Hypothalamus (tissue), 51 donors: ENCODE data around the gene FIBIN.
A peak's percentile ranks its signal among the peaks of the same experiment; 100 is the strongest.
"Not testable (repeated sequence)": the region's sequence is repeated elsewhere in the genome, so short reads cannot be mapped to it uniquely, and the experiment has no call there.

Experiments used
- DNase-seq, 51 donors: peaks; one replicate each; lab custom pipeline; 2025; lab: John Stamatoyannopoulos, UW

FIBIN gene

GRCh38 chr11:26976389-26976788, 17.5 kb upstream of the FIBIN start:
- DNase-seq = no peak

GRCh38 chr11:26977209-26977608, 16.7 kb upstream of the FIBIN start:
- DNase-seq = not testable (repeated sequence)

- DNase-seq = no peak
Measured at GRCh38 chr11:26983645-26984044, 10.3 kb upstream of the FIBIN start.

GRCh38 chr11:26985470-26985869, 8.4 kb upstream of the FIBIN start:
- no peak for DNase-seq

- DNase-seq = no peak
Measured at GRCh38 chr11:26985943-26986342, 8.0 kb upstream of the FIBIN start.

GRCh38 chr11:26987272-26987671, 6.6 kb upstream of the FIBIN start:
- no peak for DNase-seq

GRCh38 chr11:26987731-26988130, 6.2 kb upstream of the FIBIN start:
- no peak for DNase-seq

GRCh38 chr11:26992031-26992541, 1.8 kb upstream of the FIBIN start:
- no peak for DNase-seq

GRCh38 chr11:26994631-26995095, 751 bp downstream of the FIBIN start:
- peak in 11 of 51 donors; percentile 6 to 52 (median 21) for DNase-seq

GRCh38 chr11:26995701-26996460, 2.0 kb downstream of the FIBIN start:
- no peak for DNase-seq

GRCh38 chr11:26997378-26997777, 3.5 kb downstream of the FIBIN start:
- no peak for DNase-seq

GRCh38 chr11:27001136-27001730, 7.3 kb downstream of the FIBIN start:
- DNase-seq = not testable (repeated sequence)

GRCh38 chr11:27002431-27002830, 8.5 kb downstream of the FIBIN start:
- no peak for DNase-seq

- DNase-seq = no peak
Measured at GRCh38 chr11:27002838-27003237, 8.9 kb downstream of the FIBIN start.

GRCh38 chr11:27004103-27004502, 10.2 kb downstream of the FIBIN start:
- DNase-seq = no peak

GRCh38 chr11:27008811-27009535, 15.1 kb downstream of the FIBIN start:
- DNase-seq = no peak

GRCh38 chr11:27011560-27012233, 17.8 kb downstream of the FIBIN start:
- DNase-seq = peak in 1 of 51 donors; percentile 43

- peak in 14 of 51 donors; percentile 1 to 58 (median 14) for DNase-seq
Measured at GRCh38 chr11:27012234-27012921, 18.5 kb downstream of the FIBIN start.

- peak in 1 of 51 donors; percentile 27 for DNase-seq
Measured at GRCh38 chr11:27013781-27014361, 20.0 kb downstream of the FIBIN start.
